Measurements from ENCODE around the gene SLF2. TPM values are rescaled to one million over a fixed set of nuclear protein-coding genes. Genes with fewer than 3 reads are reported as not detected.

SLF2 gene
- total RNA-seq, 1 experiment from 2014 or later, result 14.3 TPM

GRCh38 chr10:101005361-101005760 is 92.6 kb downstream of the SLF2 start:
- Mint-ChIP-seq H3K4me1 (peaks cover 17% of the 10 kb centered on the region), H3K4me3 (no peak overlapping the region), H3K9me3 (no peaks in the 10 kb centered on the region), H3K27ac (no peak overlapping the region), H3K27me3 (ENCODE audit: low read depth) (no peaks in the 10 kb centered on the region), H3K36me3 (peaks cover 13% of the 10 kb centered on the region)
- ATAC-seq, result no peak
- no peak for TF ChIP-seq AFF4 (CRISPR knock-in tag; IDR thresholded peaks at IDR 0.05; ENCODE audit: borderline replicate concordance)
- ChIA-PET POLR2A (no interaction called here), CTCF (interaction anchor here (0.7 to 12.2 kb wide), 3 partner anchors 9 to 45 kb away, joined by 3 to 277 read pairs (median 7); no protein-coding TSS in a partner anchor)
- DNase-seq (ENCODE audit: low spot score), result no peak

GRCh38 chr10:101005869-101006567 is 93.3 kb downstream of the SLF2 start:
- no peak for DNase-seq (ENCODE audit: low spot score)
- Mint-ChIP-seq H3K27ac (no peak overlapping the region), H3K4me3 (no peak overlapping the region), H3K27me3 (ENCODE audit: low read depth) (no peaks in the 10 kb centered on the region), H3K4me1 (peaks cover 12% of the 10 kb centered on the region), H3K9me3 (no peaks in the 10 kb centered on the region), H3K36me3 (peaks cover 13% of the 10 kb centered on the region)
- CTCF ChIA-PET, result interaction anchor here (0.7 to 7.2 kb wide), 4 partner anchors 9 to 44 kb away, joined by 3 to 273 read pairs (median 5); partner anchors contain the start of genes LZTS2 and SEMA4G
- TF ChIP-seq HMGXB4 (CRISPR knock-in tag; IDR thresholded peaks at IDR 0.05) (no peak), ZSCAN18 (CRISPR knock-in tag; IDR thresholded peaks at IDR 0.05) (no peak), ZMAT4 (CRISPR knock-in tag; IDR thresholded peaks at IDR 0.05) (no peak), RELA (CRISPR knock-in tag; IDR thresholded peaks at IDR 0.05; ENCODE audit: borderline replicate concordance) (no peak), E2F1 (CRISPR knock-in tag; IDR thresholded peaks at IDR 0.05) (no peak), MYBL2 (CRISPR knock-in tag; IDR thresholded peaks at IDR 0.05) (no peak), ZNF396 (CRISPR knock-in tag; IDR thresholded peaks at IDR 0.05; ENCODE audit: borderline replicate concordance) (no peak), ETV6 (CRISPR knock-in tag; IDR thresholded peaks at IDR 0.05) (no peak), JUN (CRISPR knock-in tag; IDR thresholded peaks at IDR 0.05) (no peak), NFATC4 (CRISPR knock-in tag; IDR thresholded peaks at IDR 0.05) (no peak), ZNF263 (CRISPR knock-in tag; IDR thresholded peaks at IDR 0.05; ENCODE audit: low read depth) (no peak), PRRX2 (CRISPR knock-in tag; IDR thresholded peaks at IDR 0.05) (no peak)
- ATAC-seq, result no peak
- POLR2A ChIA-PET, result interaction anchor here (1.1 kb wide), 1 partner anchor 9 kb away, joined by 3 read pairs; no protein-coding TSS in a partner anchor

Data from WTC11 (cell line).